ENCODE results near the gene DCAF12.
"Not testable (repeated sequence)": the region's sequence is repeated elsewhere in the genome, so short reads cannot be mapped to it uniquely, and the experiment has no call there.

Gene DCAF12

GRCh38 chr9:34059281-34059680 is 67.2 kb downstream of the DCAF12 start:
- DNase-seq = no peak

- no peak for DNase-seq
Observed at GRCh38 chr9:34049630-34050384, 76.7 kb downstream of the DCAF12 start.

GRCh38 chr9:34048727-34049629 is 77.5 kb downstream of the DCAF12 start, which contains the start of gene UBAP2:
UBAP2 (minus strand) TSS chr9:34048887; CDS start chr9:34017148, 31,739 bp downstream.
- DNase-seq = peak; percentile 95

GRCh38 chr9:34047864-34048726 is 78.4 kb downstream of the DCAF12 start:
- peak; percentile 39 for DNase-seq

- DNase-seq = no peak
Observed at GRCh38 chr9:34046784-34047379, 79.6 kb downstream of the DCAF12 start.

- DNase-seq = no peak
Observed at GRCh38 chr9:34045903-34046302, 80.6 kb downstream of the DCAF12 start.

- DNase-seq = not testable (repeated sequence)
Observed at GRCh38 chr9:34042074-34042473, 84.4 kb downstream of the DCAF12 start.

- not testable (repeated sequence) for DNase-seq
Observed at GRCh38 chr9:34038851-34039250, 87.6 kb downstream of the DCAF12 start.

- DNase-seq = no peak
Observed at GRCh38 chr9:34037626-34038025, 88.9 kb downstream of the DCAF12 start.

GRCh38 chr9:34036625-34037024 is 89.9 kb downstream of the DCAF12 start:
- DNase-seq = no peak
